ENCODE data around the gene GNAQ.
A peak's percentile ranks its signal among the peaks of the same experiment; 100 is the strongest.

GRCh38 chr9:77977210-77977611 lies 54.4 kb downstream of the GNAQ start:
- peak; percentile 81 to 88 for TF ChIP-seq CTCF (conservative IDR thresholded peaks at IDR 0.05; ENCODE audit: low read depth in 2 of 2)
- TF ChIP-seq POLR2AphosphoS5 (IDR thresholded peaks at IDR 0.05; ENCODE audit: low read depth) = no peak
- TF ChIP-seq EZH2phosphoT487 (IDR thresholded peaks at IDR 0.05; ENCODE audit: unreplicated experiment) = no peak
- no peak for TF ChIP-seq EZH2 (IDR thresholded peaks at IDR 0.05; ENCODE audit: low read depth, unreplicated experiment)
- TF ChIP-seq CREB1 (CRISPR knock-in tag; IDR thresholded peaks at IDR 0.05; ENCODE audit: low read depth) = no peak
- no peak for TF ChIP-seq JUNB (IDR thresholded peaks at IDR 0.05; ENCODE audit: unreplicated experiment)
- no peak for TF ChIP-seq ZNF462 (CRISPR knock-in tag; IDR thresholded peaks at IDR 0.05)
- no peak for TF ChIP-seq ETS1 (IDR thresholded peaks at IDR 0.05)
